ENCODE results near the gene TXNIP.

- TF ChIP-seq CTCF (IDR thresholded peaks at IDR 0.05): no peak
- TF ChIP-seq ZFX (IDR thresholded peaks at IDR 0.05; ENCODE audit: borderline replicate concordance): no peak
These were observed 16.5 kb downstream of the TXNIP start for GRCh38 chr1:145979746-145980456.

Measured in 22Rv1 (cell line).